Lower lobe of right lung (tissue), 2 donors: ENCODE data around the gene HERC3. TPM values are rescaled to one million over a fixed set of nuclear protein-coding genes. Genes with fewer than 3 reads are reported as not detected.

ENCODE experiments used
- ATAC-seq, 2 donors: fragments of 200-7000 bp; cut with Tn5 transposase; one replicate each; pipeline ENCODE4 v1.9.1; 2020 to 2022; ENCODE audit warnings: mild to moderate bottlenecking in 2 of 2, moderate library complexity in 2 of 2
- DNase-seq: peaks from one replicate; pipeline ENCODE4 v3.0.0-alpha.2; 2020
- H3K27ac ChIP-seq: fragments of 200-600 bp; one replicate; pipeline ENCODE4 v1.8.0; 2022
- H3K27me3 ChIP-seq: fragments of 200-600 bp; one replicate; pipeline ENCODE4 v1.8.0; 2022; ENCODE audit warnings: low read depth
- H3K36me3 ChIP-seq: fragments of 200-600 bp; one replicate; pipeline ENCODE4 v1.8.0; 2022; ENCODE audit warnings: mild to moderate bottlenecking
- H3K4me1 ChIP-seq: fragments of 200-600 bp; one replicate; pipeline ENCODE4 v1.8.0; 2022
- H3K4me3 ChIP-seq: fragments of 200-600 bp; one replicate; pipeline ENCODE4 v1.8.0; 2022; ENCODE audit warnings: mild to moderate bottlenecking
- H3K9me3 ChIP-seq: fragments of 200-600 bp; one replicate; pipeline ENCODE4 v1.8.0; 2022
- intact Hi-C: fragments of 100-400 bp; cut with DNase I; formaldehyde crosslinking; loops from one replicate; pipeline ENCODE4 v1.11.0; 2022
- total RNA-seq: library from RNA; stranded (reverse); fragmentation: NEBNext Ultra II Directional; extraction: Animal tissue kit (Norgen Biotek cat#: 25700); gene quantifications from one replicate; pipeline ENCODE4 v1.2.1, GENCODE V29; 2021
- TF ChIP-seq, protein P1 (sequence below): fragments of 200-600 bp; IDR thresholded peaks from one replicate; pipeline ENCODE4 v1.8.0; 2022; ENCODE audit warnings: antibody characterized with exemption, mild to moderate bottlenecking
- donor health status: DM: no; HTN: yes; CAD: no; lungs with severe emphysema.

The HERC3 gene
- total RNA-seq, 1 donor from 2014 or later: 54.1 TPM

DNA sequence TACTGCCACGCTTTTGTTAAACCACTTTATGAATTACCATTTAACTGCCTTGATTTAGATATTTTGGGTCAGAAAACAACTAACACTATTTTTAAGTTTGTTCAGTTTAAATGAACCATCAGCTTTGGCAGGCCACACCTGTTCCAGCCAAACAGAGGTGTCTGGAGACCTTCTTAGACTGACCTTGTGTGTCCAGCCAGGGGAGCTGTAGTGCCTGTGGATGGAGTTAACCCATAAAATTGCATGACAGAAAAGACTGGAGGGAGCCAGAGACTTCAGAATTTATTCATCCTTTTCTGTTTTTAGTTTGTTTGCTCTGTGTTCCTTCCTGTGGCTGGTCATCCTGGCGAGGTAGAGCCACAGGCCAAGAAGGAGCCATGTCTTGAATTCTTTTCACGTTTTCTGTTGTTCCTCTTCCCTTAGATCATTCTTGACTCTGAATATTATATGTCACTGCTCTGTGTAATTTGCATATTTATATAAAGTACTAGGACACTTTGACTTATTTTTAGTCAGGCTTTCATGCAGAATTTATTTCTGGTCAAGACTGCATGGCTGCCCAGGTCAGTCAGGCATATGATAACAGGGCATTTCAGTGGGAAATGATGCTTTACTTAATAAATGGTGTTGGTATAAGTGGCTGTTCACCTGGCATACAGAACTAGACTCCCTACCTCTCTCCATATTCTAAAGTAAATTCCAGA is 26.7 kb downstream of the HERC3 start:
- ATAC-seq (no peak), DNase-seq (no peak)
- no peaks in the 10 kb centered on the region for H3K36me3 ChIP-seq
- H3K27ac ChIP-seq: no peak overlapping the region
- H3K4me1 ChIP-seq: peaks cover 3% of the 10 kb centered on the region
- TF ChIP-seq, protein P1, sequence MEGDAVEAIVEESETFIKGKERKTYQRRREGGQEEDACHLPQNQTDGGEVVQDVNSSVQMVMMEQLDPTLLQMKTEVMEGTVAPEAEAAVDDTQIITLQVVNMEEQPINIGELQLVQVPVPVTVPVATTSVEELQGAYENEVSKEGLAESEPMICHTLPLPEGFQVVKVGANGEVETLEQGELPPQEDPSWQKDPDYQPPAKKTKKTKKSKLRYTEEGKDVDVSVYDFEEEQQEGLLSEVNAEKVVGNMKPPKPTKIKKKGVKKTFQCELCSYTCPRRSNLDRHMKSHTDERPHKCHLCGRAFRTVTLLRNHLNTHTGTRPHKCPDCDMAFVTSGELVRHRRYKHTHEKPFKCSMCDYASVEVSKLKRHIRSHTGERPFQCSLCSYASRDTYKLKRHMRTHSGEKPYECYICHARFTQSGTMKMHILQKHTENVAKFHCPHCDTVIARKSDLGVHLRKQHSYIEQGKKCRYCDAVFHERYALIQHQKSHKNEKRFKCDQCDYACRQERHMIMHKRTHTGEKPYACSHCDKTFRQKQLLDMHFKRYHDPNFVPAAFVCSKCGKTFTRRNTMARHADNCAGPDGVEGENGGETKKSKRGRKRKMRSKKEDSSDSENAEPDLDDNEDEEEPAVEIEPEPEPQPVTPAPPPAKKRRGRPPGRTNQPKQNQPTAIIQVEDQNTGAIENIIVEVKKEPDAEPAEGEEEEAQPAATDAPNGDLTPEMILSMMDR: no peak
- intact Hi-C loops: no loop called here
- H3K27me3 ChIP-seq: no peaks in the 10 kb centered on the region
- H3K9me3 ChIP-seq: peaks cover 7% of the 10 kb centered on the region
- no peak overlapping the region for H3K4me3 ChIP-seq

GRCh38 chr4:88619971-88620370 is 27.7 kb downstream of the HERC3 start:
- intact Hi-C loops: no loop called here
- Histone ChIP-seq H3K27me3 (no peaks in the 10 kb centered on the region), H3K9me3 (peaks cover 14% of the 10 kb centered on the region), H3K36me3 (no peaks in the 10 kb centered on the region), H3K4me3 (no peak overlapping the region), H3K27ac (no peak overlapping the region), H3K4me1 (no peaks in the 10 kb centered on the region)
- ATAC-seq (no peak), DNase-seq (no peak)
- TF ChIP-seq, protein P1: no peak

GRCh38 chr4:88621763-88622327 is 29.6 kb downstream of the HERC3 start:
- DNase-seq (no peak), ATAC-seq (no peak)
- Histone ChIP-seq H3K36me3 (no peaks in the 10 kb centered on the region), H3K9me3 (peaks cover 14% of the 10 kb centered on the region), H3K27me3 (no peaks in the 10 kb centered on the region), H3K27ac (no peak overlapping the region), H3K4me1 (no peaks in the 10 kb centered on the region), H3K4me3 (no peak overlapping the region)
- intact Hi-C loops: no loop called here
- TF ChIP-seq, protein P1: no peak

- Histone ChIP-seq H3K9me3 (peaks cover 14% of the 10 kb centered on the region), H3K4me1 (no peaks in the 10 kb centered on the region), H3K27me3 (no peaks in the 10 kb centered on the region), H3K4me3 (no peak overlapping the region), H3K36me3 (no peaks in the 10 kb centered on the region), H3K27ac (no peak overlapping the region)
- TF ChIP-seq, protein P1: no peak
- ATAC-seq (no peak), DNase-seq (no peak)
- intact Hi-C loops: no loop called here
Measured at GRCh38 chr4:88623097-88623496, 30.8 kb downstream of the HERC3 start.

GRCh38 chr4:88628746-88629145 is 36.5 kb downstream of the HERC3 start:
- H3K27me3 ChIP-seq: no peaks in the 10 kb centered on the region
- no peaks in the 10 kb centered on the region for H3K4me1 ChIP-seq
- ATAC-seq: no peak
- H3K4me3 ChIP-seq: no peak overlapping the region
- no peak overlapping the region for H3K27ac ChIP-seq
- intact Hi-C loops: no loop called here
- TF ChIP-seq, protein P1: no peak
- DNase-seq: no peak
- H3K36me3 ChIP-seq: no peaks in the 10 kb centered on the region
- H3K9me3 ChIP-seq: peaks cover 9% of the 10 kb centered on the region
